GM12874 (cell line): ENCODE measurements around the gene EYS.

ENCODE experiments used
- TF ChIP-seq, protein P1 (sequence below): IDR thresholded peaks from 2 replicates; pipeline ENCODE4 v1.5.1; 2011; ENCODE audit warnings: low read depth, mild to moderate bottlenecking, control low read depth, low read length, moderate library complexity; ENCODE audit not compliant: insufficient read depth

Gene EYS

DNA sequence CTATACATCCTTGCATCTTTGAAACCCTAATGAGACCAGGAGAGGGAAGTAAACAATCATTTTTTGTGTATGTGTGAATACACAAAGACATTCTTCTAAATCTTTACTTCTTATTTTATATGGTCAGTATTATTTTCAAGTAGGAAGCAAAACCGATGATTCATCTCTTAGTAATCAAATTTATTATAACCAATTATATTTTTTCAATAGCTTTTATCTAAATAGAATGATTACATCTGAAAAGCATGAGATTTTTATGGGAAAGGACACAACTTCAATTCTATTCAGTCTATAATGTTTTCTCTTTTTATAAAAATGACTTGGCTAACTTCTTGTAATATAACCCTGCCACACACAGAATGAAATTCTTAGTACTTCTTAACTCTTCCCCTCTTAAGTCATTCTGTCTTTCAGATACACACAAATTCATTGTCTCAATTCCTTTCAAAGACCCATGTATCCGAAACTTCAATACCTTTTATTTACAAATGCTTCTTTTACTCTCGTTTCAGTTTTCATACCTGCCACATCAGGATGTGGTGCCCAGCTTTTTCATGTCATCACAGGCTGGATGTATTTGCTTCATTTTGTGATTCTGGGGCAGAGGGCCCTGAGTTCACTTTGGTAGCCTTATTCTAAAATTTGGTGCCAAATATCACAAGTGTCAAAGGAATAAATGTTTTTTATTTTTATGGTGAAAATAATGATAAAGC is 1844.4 kb downstream of the EYS start:
- TF ChIP-seq, protein P1, sequence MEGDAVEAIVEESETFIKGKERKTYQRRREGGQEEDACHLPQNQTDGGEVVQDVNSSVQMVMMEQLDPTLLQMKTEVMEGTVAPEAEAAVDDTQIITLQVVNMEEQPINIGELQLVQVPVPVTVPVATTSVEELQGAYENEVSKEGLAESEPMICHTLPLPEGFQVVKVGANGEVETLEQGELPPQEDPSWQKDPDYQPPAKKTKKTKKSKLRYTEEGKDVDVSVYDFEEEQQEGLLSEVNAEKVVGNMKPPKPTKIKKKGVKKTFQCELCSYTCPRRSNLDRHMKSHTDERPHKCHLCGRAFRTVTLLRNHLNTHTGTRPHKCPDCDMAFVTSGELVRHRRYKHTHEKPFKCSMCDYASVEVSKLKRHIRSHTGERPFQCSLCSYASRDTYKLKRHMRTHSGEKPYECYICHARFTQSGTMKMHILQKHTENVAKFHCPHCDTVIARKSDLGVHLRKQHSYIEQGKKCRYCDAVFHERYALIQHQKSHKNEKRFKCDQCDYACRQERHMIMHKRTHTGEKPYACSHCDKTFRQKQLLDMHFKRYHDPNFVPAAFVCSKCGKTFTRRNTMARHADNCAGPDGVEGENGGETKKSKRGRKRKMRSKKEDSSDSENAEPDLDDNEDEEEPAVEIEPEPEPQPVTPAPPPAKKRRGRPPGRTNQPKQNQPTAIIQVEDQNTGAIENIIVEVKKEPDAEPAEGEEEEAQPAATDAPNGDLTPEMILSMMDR: no peak

DNA sequence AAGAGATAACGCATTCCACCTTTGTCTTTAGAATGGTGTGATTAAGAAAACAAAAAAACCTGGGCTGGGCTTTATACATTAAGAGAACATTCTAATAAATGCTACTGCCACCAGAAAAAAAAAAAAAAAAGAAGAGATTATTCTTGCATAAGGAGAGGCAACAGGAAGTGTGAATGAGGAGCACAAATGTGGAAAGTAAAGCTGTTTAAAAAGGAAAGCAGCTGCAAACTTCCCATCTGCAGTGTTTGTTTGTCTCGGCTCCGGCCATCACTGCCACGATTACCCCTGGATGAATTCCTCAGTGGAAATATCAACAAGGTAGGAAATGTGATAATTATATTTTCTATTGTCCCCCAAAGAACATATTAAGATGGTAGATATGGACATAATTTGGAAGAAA is 1847.5 kb downstream of the EYS start:
- TF ChIP-seq, protein P1: no peak

- TF ChIP-seq, protein P1: no peak
Measured at GRCh38 chr6:63858691-63859090, 1848.3 kb downstream of the EYS start.

- TF ChIP-seq, protein P1: no peak
Measured at GRCh38 chr6:63856271-63856670, 1850.8 kb downstream of the EYS start.

GRCh38 chr6:63844287-63844686 is 1862.7 kb downstream of the EYS start:
- TF ChIP-seq, protein P1: no peak

DNA sequence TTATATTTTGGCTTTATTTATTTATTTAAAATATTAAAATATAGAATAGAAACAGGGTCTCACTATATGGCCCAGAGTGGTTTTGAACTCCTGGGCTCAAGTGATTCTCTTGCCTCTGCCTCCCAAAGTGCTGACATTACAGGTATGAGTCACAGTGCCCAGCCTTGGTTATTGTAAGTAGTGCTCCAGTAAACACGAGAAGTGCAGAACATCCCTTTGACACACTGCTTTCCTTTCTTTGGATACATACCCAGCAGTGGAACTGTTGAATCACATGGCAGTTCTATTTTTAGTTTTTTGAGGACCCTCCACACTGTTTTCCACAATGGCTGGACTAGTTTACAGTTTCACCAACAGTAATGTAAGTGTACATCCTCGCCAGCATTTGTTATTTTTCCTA is 1867.5 kb downstream of the EYS start:
- TF ChIP-seq, protein P1: no peak

DNA sequence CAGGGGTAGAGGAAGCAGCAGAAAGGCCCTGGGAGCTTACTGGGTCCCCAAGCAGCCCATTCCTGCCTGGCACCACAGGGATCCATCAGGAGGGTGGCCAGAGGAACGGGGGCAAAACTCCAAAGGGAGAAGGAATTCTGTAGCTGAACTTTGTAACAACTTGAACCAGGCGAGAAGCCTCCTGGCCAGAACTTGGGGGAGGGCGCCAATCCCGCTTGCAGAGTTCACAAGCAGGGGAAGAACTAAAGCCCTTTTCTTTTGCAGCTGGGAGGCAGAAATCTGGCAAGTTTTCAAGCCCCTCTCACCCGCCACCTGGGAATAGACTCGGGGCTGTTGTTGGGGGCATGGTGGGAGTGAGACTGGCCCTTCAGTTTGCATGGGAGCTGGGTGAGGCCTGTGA is 1882.3 kb downstream of the EYS start:
- TF ChIP-seq, protein P1: no peak
